Measurements from ENCODE around the gene IDH3A. TPM values are rescaled to one million over a fixed set of nuclear protein-coding genes. Genes with fewer than 3 reads are reported as not detected.

Gene IDH3A
- total RNA-seq, 2 donors from 2014 or later: 203 to 264 TPM

- no peaks in the 10 kb centered on the region for H3K27me3 ChIP-seq
- H3K4me1 ChIP-seq: peaks cover 4% of the 10 kb centered on the region
- H3K4me3 ChIP-seq: no peak overlapping the region
- TF ChIP-seq, protein P1, sequence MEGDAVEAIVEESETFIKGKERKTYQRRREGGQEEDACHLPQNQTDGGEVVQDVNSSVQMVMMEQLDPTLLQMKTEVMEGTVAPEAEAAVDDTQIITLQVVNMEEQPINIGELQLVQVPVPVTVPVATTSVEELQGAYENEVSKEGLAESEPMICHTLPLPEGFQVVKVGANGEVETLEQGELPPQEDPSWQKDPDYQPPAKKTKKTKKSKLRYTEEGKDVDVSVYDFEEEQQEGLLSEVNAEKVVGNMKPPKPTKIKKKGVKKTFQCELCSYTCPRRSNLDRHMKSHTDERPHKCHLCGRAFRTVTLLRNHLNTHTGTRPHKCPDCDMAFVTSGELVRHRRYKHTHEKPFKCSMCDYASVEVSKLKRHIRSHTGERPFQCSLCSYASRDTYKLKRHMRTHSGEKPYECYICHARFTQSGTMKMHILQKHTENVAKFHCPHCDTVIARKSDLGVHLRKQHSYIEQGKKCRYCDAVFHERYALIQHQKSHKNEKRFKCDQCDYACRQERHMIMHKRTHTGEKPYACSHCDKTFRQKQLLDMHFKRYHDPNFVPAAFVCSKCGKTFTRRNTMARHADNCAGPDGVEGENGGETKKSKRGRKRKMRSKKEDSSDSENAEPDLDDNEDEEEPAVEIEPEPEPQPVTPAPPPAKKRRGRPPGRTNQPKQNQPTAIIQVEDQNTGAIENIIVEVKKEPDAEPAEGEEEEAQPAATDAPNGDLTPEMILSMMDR (IDR thresholded peaks at IDR 0.05): no peak
- no peaks in the 10 kb centered on the region for H3K36me3 ChIP-seq
- H3K9ac ChIP-seq (ENCODE audit: low read depth in 2 of 2, low read length in 2 of 2): no peak overlapping the region
- intact Hi-C loops (cut with DNase I): no loop called here
- DNase-seq: peak; percentile 16
- no peak overlapping the region for H3K27ac ChIP-seq
- H3K9me3 ChIP-seq: no peaks in the 10 kb centered on the region
These were observed 55.5 kb downstream of the IDH3A start for GRCh38 chr15:78204351-78205309.

GRCh38 chr15:78205337-78205736 lies 56.2 kb downstream of the IDH3A start:
- peaks cover 6% of the 10 kb centered on the region for H3K4me1 ChIP-seq
- H3K27ac ChIP-seq: no peak overlapping the region
- no peak overlapping the region for H3K4me3 ChIP-seq

GRCh38 chr15:78205856-78206255 lies 56.7 kb downstream of the IDH3A start:
- peak; percentile 14 for DNase-seq
- no peak overlapping the region for H3K27ac ChIP-seq

More at GRCh38 chr15:78205337-78205736, 56.2 kb downstream of the IDH3A start:
- Histone ChIP-seq H3K27me3 (no peaks in the 10 kb centered on the region), H3K9ac (ENCODE audit: low read depth in 2 of 2, low read length in 2 of 2) (no peak overlapping the region), H3K9me3 (no peaks in the 10 kb centered on the region), H3K36me3 (no peaks in the 10 kb centered on the region)
- intact Hi-C loops (cut with DNase I): no loop called here
- TF ChIP-seq, protein P1 (IDR thresholded peaks at IDR 0.05): no peak
- no peak for DNase-seq

DNA sequence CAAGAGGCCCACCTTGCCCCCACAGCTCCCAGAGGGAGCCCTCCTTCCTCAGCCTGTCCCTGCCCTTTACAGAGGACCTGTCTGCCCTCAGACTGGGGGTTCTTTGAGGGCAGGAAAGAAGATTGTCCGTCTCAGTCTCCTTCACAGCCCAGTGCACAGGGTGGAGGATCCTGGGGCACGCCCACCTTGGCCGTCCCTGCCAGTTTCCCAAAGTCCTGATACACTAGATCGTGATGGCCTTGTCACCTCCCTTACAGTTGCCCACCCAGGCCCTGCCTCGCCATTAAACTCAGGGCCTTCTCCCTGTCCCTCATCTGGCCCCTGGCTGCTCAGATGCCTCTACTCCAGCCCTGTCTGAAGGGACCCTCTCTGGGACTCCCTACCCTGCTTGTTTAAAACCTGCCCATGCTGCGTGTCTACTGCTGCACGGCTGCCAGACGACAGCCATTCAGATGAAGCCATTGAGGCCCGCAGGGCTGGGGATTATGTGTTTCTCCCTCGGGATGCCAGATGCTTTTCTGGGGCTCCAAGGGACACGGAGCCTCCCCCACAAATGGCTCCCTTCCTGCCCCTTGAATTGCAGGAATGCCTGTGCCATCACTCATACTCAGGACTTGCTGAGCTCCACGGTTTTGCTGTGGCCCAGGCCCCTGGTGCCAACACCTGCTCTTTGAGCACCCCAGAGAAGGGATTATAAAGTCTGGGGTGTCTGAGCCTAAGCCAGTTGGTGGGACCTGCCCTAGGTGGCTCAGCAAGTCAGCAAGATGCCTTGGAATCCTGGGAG lies 57.4 kb downstream of the IDH3A start:
- TF ChIP-seq, protein P1 (IDR thresholded peaks at IDR 0.05): no peak
- Histone ChIP-seq H3K9me3 (no peaks in the 10 kb centered on the region), H3K27ac (no peak overlapping the region), H3K27me3 (no peaks in the 10 kb centered on the region), H3K4me1 (peaks cover 6% of the 10 kb centered on the region), H3K36me3 (no peaks in the 10 kb centered on the region), H3K9ac (ENCODE audit: low read depth in 2 of 2, low read length in 2 of 2) (no peak overlapping the region), H3K4me3 (no peak overlapping the region)
- peak; percentile 15 for DNase-seq
- intact Hi-C loops (cut with DNase I): no loop called here

More at GRCh38 chr15:78205856-78206255, 56.7 kb downstream of the IDH3A start:
- H3K36me3 ChIP-seq: no peaks in the 10 kb centered on the region
- H3K9ac ChIP-seq (ENCODE audit: low read depth in 2 of 2, low read length in 2 of 2): no peak overlapping the region
- TF ChIP-seq, protein P1 (IDR thresholded peaks at IDR 0.05): no peak
- H3K4me1 ChIP-seq: peaks cover 6% of the 10 kb centered on the region
- no peak overlapping the region for H3K4me3 ChIP-seq
- H3K9me3 ChIP-seq: no peaks in the 10 kb centered on the region
- intact Hi-C loops (cut with DNase I): no loop called here
- H3K27me3 ChIP-seq: no peaks in the 10 kb centered on the region

DNA sequence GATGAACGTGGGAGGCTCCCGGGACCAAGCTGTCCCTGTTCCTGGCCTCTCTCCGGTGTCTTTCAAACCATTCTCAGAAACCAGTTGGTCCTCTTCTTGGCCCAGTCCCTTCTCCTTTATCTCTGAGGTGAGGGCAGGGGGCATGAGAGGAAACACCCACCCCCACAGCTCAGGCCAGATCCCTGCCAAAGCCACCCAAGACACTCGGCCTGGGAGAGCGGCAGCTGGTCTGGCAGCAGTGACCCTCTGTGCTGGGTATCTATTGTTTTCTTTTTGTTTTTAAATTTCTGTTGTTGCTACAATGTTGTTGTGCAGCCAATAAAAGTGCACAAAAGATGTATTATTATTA lies 57.9 kb downstream of the IDH3A start:
- no peaks in the 10 kb centered on the region for H3K36me3 ChIP-seq
- TF ChIP-seq, protein P1 (IDR thresholded peaks at IDR 0.05): no peak
- H3K9ac ChIP-seq (ENCODE audit: low read depth in 2 of 2, low read length in 2 of 2): no peak overlapping the region
- no peaks in the 10 kb centered on the region for H3K27me3 ChIP-seq
- H3K27ac ChIP-seq: no peak overlapping the region
- intact Hi-C loops (cut with DNase I): no loop called here
- no peak overlapping the region for H3K4me3 ChIP-seq
- DNase-seq: no peak
- peaks cover 6% of the 10 kb centered on the region for H3K4me1 ChIP-seq
- no peaks in the 10 kb centered on the region for H3K9me3 ChIP-seq

Measured in colonic mucosa (tissue), 4 donors.